Measurements from ENCODE around the gene PVALB.

The PVALB gene

DNA sequence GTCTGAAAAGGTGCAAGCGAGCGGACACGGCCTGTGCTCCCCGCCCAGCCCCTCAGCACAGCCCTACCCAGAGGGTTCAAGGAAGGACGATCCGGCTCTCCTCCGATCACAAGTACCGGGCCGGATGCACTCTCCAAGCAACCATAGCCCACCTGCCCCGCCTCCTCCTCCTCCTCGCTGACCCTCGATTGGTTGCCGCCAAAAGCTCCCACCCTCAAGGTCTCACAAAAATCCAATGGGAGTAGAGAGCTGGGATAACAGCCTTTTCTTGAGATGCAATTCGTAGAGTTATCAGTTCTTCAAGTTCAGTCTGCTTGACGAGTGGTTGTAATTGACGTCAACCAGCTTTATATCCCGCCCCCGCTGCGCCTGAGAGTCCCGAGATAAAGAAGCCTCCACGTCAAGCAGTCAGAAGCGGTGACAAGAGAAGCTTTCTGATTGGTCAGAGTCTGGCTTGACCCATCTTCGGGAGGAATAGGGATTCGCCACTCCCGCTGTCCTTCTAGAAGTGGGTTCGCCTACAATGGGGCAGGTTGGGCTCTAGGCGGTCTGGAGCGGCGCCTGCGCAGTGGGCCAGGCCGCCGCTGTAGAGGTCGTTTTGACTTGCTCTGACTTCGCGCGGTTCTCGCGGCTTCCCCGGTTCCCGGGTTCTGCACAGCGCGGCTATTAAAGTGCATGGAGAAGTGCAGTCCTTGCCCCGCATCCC lies 40.7 kb downstream of the PVALB start, which contains the start of gene IFT27:
Gene IFT27, minus strand, starts transcription at position 156 of the 706 bp plus-strand sequence. CDS start 412 bp downstream, outside the sequence.
- peak; percentile 98 for DNase-seq
- peak within 1 kb of the TSS; percentile 28; the same call in 1 of the 2 replicates for H3K27ac ChIP-seq
- TF ChIP-seq CTCF (IDR thresholded peaks at IDR 0.05; ENCODE audit: low read depth, low read length), result no peak

GRCh38 chr22:36775586-36775963 lies 41.3 kb downstream of the PVALB start:
- TF ChIP-seq CTCF (IDR thresholded peaks at IDR 0.05; ENCODE audit: low read depth, low read length), result no peak
- Histone ChIP-seq H3K36me3 (no peaks in the 10 kb centered on the region), H3K9me3 (ENCODE audit: severe bottlenecking) (peaks cover 19% of the 10 kb centered on the region), H3K27me3 (ENCODE audit: insufficient read depth, low read depth, severe bottlenecking) (no peaks in the 10 kb centered on the region), H3K27ac (no peak overlapping the region), H3K4me3 (ENCODE audit: low read depth, low read length) (peak overlapping the region; percentile 61)
- DNase-seq, result no peak

More for the DNA sequence above, 40.7 kb downstream of the PVALB start, which contains the start of gene IFT27:
- Histone ChIP-seq H3K9me3 (ENCODE audit: severe bottlenecking) (peaks cover 19% of the 10 kb centered on the region), H3K4me3 (ENCODE audit: low read depth, low read length) (peak within 1 kb of the TSS; percentile 61), H3K36me3 (no peaks in the 10 kb centered on the region), H3K27me3 (ENCODE audit: insufficient read depth, low read depth, severe bottlenecking) (peaks cover 3% of the 10 kb centered on the region)

DNA sequence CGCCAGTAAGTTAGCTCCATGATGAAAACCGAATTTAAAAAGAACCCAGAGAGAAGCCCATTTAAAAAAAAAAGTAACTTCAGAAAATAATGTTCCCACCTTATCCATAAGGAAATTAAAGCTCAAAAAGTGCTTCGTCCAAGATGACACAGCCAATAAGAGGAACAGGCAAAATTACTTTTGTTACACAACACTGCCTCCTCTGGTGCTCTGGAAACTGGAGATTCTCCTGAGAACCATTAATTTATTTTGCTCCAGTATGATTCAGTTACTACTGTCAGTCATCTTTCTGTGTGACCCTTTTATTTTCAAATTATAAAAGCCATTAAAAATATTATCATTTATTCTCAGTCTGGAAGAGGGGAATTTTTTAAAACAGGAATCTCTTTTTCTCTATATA lies 42.9 kb downstream of the PVALB start:
- no peak overlapping the region for H3K27ac ChIP-seq
- H3K36me3 ChIP-seq, result no peaks in the 10 kb centered on the region
- H3K9me3 ChIP-seq (ENCODE audit: severe bottlenecking), result peaks cover 19% of the 10 kb centered on the region
- no peak for DNase-seq
- H3K4me3 ChIP-seq (ENCODE audit: low read depth, low read length), result no peak overlapping the region
- H3K27me3 ChIP-seq (ENCODE audit: insufficient read depth, low read depth, severe bottlenecking), result no peaks in the 10 kb centered on the region
- TF ChIP-seq CTCF (IDR thresholded peaks at IDR 0.05; ENCODE audit: low read depth, low read length), result peak; percentile 38; the same call in 1 of the 2 replicates

DNA sequence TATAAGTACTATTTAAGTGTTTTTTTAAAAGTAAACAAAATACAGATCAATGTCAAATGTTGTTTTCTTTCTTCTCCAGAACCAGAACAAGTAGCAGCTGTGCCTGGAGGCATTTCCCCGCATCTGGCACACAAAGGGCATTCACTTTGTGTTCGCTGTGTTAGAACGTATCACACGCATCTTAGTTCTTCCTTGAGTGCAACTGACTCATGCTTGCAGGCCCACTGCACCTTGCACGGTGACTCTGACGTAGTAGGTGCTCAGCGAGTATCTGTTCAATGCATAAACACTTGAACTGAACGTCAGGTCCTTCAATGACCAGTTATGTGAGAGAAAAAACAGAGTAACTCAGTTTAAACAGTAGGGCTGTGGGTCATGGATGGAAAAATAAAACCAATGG lies 44.4 kb downstream of the PVALB start:
- H3K4me3 ChIP-seq (ENCODE audit: low read depth, low read length), result no peak overlapping the region

DNA sequence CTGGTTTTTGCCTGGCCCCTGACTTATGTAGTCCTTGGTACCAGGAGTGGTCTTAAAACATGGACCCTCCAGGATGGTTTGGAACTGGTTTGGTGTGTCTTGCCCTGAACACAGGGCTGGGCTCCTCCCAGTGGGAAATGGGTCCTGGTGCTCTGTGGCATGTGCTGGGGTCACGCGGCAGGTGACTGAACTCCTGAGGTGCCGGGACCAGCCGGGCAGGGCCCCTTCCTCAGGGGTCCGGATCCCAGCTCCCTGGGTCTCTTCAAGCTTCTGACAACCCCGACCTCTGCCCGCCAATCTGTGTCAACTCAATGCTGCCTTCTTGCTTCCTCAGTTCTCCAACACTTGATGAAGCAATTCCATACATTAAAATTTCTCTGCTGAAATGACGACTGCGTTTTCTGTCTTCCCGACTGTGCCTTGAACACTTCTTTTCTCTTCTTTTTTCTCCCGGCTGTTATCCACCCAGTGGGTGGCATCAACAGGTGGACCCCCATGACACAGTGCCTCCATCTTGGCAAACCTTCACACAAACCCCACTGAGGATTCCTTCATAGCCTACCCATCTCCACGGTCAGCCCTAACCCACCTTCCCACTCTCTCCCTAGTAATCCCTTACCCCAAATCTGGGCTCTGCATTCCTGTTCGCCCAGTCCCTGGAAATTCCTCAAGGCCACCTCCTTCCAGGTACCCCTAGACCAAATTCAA lies 45.3 kb downstream of the PVALB start:
- Histone ChIP-seq H3K27me3 (ENCODE audit: insufficient read depth, low read depth, severe bottlenecking) (no peaks in the 10 kb centered on the region), H3K36me3 (no peaks in the 10 kb centered on the region), H3K27ac (no peak overlapping the region), H3K9me3 (ENCODE audit: severe bottlenecking) (no peaks in the 10 kb centered on the region), H3K4me3 (ENCODE audit: low read depth, low read length) (no peak overlapping the region)
- DNase-seq, result no peak
- no peak for TF ChIP-seq CTCF (IDR thresholded peaks at IDR 0.05; ENCODE audit: low read depth, low read length)

More for the DNA sequence above, 44.4 kb downstream of the PVALB start:
- TF ChIP-seq CTCF (IDR thresholded peaks at IDR 0.05; ENCODE audit: low read depth, low read length), result no peak
- Histone ChIP-seq H3K27me3 (ENCODE audit: insufficient read depth, low read depth, severe bottlenecking) (no peaks in the 10 kb centered on the region), H3K36me3 (no peaks in the 10 kb centered on the region), H3K9me3 (ENCODE audit: severe bottlenecking) (peaks cover 6% of the 10 kb centered on the region), H3K27ac (no peak overlapping the region)
- DNase-seq, result no peak
